Activated T-helper 9 cell treated with anti-CD3 and anti-CD28 coated beads, Interleukin-2, amount 50 U/mL, for 16 hours (primary cell): ENCODE data around the gene ARL8A.

Experiments used
- DNase-seq: peaks from one replicate; pipeline ENCODE4 v3.0.0-alpha.2; 2020; ENCODE audit warnings: low read depth

Gene ARL8A

GRCh38 chr1:202135221-202135721, 9.3 kb downstream of the ARL8A start:
- DNase-seq: peak; percentile 24

GRCh38 chr1:202134645-202135172, 9.8 kb downstream of the ARL8A start:
- no peak for DNase-seq

- DNase-seq: no peak
These were observed 10.5 kb downstream of the ARL8A start for GRCh38 chr1:202133989-202134388.

GRCh38 chr1:202133496-202133895, 11.0 kb downstream of the ARL8A start:
- no peak for DNase-seq

- DNase-seq: no peak
These were observed 11.5 kb downstream of the ARL8A start for GRCh38 chr1:202133001-202133400.

DNA sequence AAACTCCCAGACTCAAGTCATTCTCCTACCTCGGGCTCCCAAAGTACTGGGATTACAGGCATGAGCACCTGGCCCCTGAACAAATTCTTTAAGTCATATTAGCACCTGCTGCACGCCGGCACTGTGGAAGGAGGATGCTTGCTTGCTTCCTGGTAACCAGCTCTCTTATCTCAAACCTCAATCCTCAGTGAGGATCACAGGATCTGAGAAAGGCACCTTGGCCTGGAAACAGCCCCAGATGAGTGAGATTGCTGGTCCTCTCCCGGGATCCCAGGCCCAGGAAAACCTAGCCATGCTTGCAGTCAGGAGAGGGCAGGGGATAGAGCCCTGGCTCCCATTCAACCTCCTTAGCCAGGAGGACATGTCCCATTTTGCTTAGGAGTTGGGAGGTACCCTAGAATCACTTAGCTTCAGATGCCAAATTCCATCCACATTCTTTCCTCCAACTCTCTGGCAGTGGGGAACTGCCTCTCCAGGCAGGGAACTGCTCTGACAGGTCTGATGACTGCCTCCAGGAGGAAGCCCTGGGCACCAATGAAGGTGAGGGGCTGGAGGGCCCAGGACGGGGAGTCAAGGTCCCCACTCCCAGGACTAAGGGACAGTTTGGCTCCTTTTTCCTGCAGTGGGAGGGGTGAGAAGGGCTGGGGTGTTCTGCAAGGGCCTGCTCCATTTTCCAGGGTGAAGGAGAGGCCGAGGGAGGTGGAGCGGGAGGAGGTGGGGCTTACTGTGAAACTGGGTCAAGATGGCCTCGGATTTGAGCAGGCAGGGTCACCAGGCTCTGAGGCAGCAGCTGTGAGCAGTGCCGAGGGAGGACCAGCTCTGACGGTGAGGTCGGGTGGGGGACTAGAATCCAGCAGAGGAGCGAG, 12.3 kb downstream of the ARL8A start:
- no peak for DNase-seq

- no peak for DNase-seq
These were observed 13.6 kb downstream of the ARL8A start for GRCh38 chr1:202130816-202131522.

DNA sequence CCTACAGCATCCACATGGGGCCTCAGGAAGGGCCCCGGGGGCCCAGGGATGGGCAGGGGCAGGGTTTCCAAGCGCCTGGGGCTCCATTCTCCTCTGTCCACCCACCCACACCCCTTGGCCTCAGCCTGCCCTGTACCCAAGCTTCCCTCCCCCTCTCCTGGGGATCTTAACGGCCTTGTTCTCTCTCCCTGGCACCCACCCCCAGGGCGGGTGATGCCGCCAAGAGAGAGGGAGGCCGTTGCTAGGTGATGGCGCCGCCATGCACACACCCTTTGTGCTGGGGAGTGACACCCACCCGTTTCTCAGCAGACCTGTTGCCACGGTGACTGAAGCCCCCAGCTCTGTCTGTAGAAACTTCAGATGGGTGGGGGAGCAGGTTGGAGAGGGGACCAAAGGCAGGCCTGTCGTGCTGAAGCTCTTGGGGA, 14.2 kb downstream of the ARL8A start:
- DNase-seq: no peak

- DNase-seq: no peak
These were observed 14.9 kb downstream of the ARL8A start for GRCh38 chr1:202129453-202130296.

- no peak for DNase-seq
These were observed 16.5 kb downstream of the ARL8A start for GRCh38 chr1:202127836-202128622.

GRCh38 chr1:202127061-202127460, 17.5 kb downstream of the ARL8A start:
- DNase-seq: no peak

GRCh38 chr1:202126426-202126825, 18.1 kb downstream of the ARL8A start:
- DNase-seq: no peak

DNA sequence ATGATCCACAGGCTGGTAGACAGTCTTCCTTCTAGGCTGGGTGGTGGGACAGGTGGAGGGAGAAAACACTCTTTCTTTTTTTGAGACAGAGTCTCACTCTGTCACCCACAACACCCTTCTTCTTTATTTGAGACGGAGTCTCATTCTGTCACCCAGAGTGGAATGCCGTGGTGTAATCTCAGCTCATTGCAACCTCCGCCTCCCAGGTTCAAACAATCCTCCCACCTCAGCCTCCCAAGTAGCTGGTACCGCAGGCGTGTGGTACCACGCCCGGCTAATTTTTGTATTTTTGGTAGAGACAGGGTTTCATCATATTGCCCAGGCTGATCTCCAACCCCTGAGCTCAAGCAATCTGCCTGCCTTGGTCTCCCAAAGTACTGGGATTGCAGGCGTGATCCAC, 18.9 kb downstream of the ARL8A start:
- no peak for DNase-seq

DNA sequence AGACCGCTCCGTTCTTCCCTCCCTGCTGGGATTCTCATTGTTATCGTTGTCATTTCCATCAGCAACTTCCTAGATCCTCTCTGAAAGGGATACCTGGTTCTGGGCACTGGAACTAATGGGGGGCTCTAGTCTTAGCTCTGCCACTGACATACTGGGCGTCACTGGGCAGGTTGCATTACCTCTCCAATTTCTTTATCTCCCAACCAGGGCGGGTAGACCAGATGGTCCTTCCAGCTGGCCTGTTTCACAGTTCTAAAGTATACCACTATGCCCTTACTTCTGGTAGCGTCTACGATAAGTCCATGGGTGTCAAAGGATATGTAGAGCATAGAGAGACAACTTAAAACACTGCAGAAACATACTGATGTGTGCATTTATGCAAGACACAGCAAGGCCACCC, 20.4 kb downstream of the ARL8A start:
- no peak for DNase-seq

DNA sequence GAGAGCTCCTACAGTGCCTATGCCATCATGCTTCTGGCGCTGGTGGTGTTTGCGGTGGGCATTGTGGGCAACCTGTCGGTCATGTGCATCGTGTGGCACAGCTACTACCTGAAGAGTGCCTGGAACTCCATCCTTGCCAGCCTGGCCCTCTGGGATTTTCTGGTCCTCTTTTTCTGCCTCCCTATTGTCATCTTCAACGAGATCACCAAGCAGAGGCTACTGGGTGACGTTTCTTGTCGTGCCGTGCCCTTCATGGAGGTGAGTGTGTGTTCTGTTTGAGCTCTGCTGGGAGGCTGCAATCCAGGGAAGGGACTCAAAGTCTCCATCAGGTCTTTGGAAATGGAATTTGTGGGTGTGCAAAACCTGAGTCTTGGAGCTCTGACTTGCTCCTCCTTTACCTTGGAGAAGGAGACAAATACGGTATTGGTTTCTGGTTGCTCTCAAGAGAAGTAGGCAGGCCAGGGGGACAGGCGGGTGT, 21.2 kb downstream of the ARL8A start:
- no peak for DNase-seq

DNA sequence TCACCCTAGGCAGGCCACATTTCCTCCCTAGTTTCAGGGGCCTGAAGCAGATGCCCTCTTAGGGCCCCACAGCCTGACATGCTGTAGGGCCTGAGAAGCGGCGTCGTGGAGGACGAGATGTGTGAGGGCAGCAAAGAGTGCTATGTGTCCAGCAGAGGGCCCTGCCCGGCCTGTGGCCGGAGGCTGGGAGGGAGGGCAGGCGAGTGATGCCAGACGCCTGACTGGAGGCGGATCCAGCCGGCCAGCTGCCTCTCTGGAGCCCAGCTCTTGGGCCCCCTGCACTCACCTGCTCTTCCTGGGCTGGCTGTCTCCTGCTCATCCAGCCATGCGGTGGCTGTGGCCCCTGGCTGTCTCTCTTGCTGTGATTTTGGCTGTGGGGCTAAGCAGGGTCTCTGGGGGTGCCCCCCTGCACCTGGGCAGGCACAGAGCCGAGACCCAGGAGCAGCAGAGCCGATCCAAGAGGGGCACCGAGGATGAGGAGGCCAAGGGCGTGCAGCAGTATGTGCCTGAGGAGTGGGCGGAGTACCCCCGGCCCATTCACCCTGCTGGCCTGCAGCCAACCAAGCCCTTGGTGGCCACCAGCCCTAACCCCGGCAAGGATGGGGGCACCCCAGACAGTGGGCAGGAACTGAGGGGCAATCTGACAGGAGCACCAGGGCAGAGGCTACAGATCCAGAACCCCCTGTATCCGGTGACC, 21.8 kb downstream of the ARL8A start, which contains the start of gene GPR37L1:
Gene GPR37L1, plus strand, starts transcription at position 279 of the 697 bp plus-strand sequence. Its CDS starts 47 bp downstream, at position 326.
- DNase-seq: no peak

- DNase-seq: no peak
These were observed 23.5 kb downstream of the ARL8A start for GRCh38 chr1:202121006-202121405.

DNA sequence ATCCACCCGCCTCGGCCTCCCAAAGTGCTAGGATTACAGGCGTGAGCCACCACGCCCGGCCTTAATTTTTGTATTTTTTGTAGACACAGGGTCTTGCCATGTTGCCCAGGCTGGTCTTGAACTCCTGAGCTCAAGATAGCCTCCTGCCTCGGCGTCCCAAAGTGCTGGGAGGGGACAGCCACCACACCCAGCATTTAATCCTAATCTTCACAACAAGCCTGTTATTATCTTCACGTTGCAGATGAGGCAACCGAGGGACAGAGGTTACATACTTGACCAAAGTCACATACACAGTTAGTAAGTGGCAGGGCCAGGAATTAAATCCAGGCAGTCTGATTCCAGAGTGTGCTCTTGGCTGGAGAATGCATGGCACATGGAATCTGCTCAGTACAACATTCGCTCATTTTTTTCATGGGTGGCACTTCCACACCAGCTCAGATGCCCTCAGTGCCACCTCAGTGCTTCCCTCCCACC, 26.6 kb downstream of the ARL8A start:
- no peak for DNase-seq

- no peak for DNase-seq
These were observed 28.2 kb downstream of the ARL8A start for GRCh38 chr1:202116287-202116686.

DNA sequence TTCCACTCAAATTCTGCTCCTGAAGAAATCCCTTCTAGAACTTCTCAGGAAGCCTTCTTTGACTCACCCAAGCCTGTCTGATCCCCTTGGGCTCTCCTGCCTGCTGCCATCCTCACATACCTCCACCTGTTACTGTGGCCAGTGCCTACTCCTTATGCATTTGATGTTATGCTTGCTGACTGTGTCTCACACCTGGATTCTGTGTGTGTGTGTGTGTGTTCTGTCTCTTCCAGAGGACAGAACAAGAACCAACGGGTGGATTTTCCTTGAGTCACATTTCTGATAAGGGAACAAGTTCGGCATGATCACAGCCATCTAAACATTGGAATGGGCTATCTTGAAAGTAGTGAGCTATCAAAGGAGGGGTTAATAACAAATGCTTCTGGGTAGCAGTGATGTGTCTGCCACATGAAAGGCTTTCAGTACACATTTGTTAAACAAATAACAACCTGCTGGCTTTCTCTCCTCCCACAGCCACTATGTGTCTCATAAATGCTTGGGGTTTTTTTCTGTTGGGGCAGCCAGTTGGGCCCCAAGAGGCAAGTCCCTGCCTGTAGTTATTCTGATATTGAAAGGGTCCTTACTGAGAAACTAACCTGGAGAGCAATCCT, 30.7 kb downstream of the ARL8A start:
- DNase-seq: no peak
